Measurements from ENCODE around the gene FBXO4.

Gene FBXO4, protein sequence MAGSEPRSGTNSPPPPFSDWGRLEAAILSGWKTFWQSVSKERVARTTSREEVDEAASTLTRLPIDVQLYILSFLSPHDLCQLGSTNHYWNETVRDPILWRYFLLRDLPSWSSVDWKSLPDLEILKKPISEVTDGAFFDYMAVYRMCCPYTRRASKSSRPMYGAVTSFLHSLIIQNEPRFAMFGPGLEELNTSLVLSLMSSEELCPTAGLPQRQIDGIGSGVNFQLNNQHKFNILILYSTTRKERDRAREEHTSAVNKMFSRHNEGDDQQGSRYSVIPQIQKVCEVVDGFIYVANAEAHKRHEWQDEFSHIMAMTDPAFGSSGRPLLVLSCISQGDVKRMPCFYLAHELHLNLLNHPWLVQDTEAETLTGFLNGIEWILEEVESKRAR

DNA sequence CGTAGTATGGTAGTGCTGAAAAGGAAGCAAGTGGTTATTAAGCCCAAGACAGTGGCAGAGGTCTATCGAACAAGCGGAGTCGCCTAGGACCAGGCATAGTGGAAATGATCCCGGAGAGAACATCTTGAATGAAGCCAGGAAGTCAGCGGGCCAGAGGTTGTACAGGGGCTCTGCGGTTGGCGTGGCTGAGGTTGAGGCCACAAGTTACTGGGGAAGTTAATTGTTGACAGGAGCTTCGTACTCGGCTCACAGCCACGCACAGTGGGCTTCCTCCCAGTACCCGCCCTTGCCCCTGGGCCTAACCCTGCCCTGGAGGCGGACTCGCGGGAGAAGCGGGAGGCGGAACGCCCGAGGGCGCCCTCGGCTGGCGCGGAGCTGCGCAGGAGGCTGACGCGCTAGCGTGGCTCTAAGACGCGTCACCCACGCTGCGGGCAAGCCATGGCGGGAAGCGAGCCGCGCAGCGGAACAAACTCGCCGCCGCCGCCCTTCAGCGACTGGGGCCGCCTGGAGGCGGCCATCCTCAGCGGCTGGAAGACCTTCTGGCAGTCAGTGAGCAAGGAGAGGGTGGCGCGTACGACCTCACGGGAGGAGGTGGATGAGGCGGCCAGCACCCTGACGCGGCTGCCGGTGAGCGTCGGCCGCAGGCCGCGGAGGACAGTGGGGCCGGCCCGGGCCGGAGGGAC, at the start of gene FBXO4:
Gene FBXO4 (plus strand): TSS at position 410 of the 683 bp plus-strand sequence. CDS start 29 bp downstream, at position 439.
- peak; percentile 87 for DNase-seq

- no peak for DNase-seq
These were observed 48.4 kb upstream of the FBXO4 start for GRCh38 chr5:41876678-41877077.

DNA sequence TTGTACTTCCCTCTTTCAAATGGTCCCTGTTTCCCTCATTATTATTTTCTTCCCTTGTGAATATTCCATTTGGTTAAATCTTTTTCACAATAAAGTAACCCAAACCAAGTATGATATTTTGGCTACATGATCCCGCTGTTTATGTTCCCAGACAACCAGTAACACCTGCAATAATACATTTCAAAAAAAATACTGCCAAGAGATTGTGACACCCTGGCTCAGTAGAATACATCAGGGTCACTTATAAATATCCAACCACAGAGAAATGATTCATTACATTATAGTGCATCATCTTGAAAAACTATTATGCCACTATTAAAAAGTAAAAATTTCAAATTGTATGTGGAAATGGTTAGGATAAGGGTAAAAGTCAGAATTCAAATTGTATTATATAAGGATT, 47.7 kb upstream of the FBXO4 start:
- DNase-seq: no peak

- DNase-seq: no peak
These were observed 46.9 kb upstream of the FBXO4 start for GRCh38 chr5:41878173-41878572.

GRCh38 chr5:41878643-41879478, 46.2 kb upstream of the FBXO4 start:
- DNase-seq: no peak

- no peak for DNase-seq
These were observed 42.3 kb upstream of the FBXO4 start for GRCh38 chr5:41882765-41883164.

DNA sequence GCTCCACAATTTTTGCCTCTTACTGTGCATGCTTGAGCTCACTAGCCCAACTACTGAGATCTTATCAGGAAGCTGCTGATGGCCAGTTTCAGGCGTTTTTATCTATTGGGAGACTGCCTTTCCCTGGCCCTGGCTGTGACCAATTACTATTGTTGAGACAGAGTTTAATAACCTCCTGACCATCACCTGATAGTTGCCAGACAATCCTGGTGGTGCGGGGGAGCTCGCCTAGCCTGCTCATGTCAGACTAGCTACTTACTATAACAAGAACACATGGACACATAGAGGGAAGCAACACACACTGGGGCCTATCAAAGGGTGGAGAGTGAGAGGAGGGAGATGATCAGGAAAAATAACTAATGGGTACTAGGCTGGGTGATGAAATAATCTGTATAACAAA, 41.8 kb upstream of the FBXO4 start:
- no peak for DNase-seq

GRCh38 chr5:41883936-41884335, 41.1 kb upstream of the FBXO4 start:
- no peak for DNase-seq

- no peak for DNase-seq
These were observed 39.8 kb upstream of the FBXO4 start for GRCh38 chr5:41885286-41885685.

- DNase-seq: no peak
These were observed 33.9 kb upstream of the FBXO4 start for GRCh38 chr5:41891066-41891707.

GRCh38 chr5:41892031-41892430, 33.0 kb upstream of the FBXO4 start:
- DNase-seq: no peak

- no peak for DNase-seq
These were observed 31.8 kb upstream of the FBXO4 start for GRCh38 chr5:41893074-41893851.

GRCh38 chr5:41896230-41896629, 28.9 kb upstream of the FBXO4 start:
- no peak for DNase-seq

DNA sequence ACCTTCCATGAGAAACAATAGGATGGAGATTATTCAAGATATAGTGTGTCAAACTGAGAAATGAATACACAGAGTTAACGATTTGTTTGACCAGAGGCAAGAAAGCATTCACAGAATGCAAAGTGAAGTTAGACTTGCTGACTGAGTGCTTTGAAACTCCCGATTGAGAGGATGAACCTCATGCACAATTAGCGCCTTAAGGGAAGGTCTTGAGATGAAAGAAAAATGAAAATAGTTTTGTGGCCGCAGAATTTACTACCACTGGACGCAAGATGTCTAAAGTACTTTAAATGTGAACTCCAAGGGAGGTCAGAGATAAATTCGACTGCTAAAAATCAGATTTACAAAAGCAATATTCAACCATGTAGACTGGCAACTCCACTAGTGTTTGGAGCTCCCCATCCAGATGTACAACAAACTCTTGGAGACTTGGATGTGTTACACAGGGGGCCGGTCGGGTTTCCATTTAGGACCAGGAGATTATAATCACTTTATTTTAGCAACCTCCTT, 21.6 kb upstream of the FBXO4 start:
- no peak for DNase-seq

DNA sequence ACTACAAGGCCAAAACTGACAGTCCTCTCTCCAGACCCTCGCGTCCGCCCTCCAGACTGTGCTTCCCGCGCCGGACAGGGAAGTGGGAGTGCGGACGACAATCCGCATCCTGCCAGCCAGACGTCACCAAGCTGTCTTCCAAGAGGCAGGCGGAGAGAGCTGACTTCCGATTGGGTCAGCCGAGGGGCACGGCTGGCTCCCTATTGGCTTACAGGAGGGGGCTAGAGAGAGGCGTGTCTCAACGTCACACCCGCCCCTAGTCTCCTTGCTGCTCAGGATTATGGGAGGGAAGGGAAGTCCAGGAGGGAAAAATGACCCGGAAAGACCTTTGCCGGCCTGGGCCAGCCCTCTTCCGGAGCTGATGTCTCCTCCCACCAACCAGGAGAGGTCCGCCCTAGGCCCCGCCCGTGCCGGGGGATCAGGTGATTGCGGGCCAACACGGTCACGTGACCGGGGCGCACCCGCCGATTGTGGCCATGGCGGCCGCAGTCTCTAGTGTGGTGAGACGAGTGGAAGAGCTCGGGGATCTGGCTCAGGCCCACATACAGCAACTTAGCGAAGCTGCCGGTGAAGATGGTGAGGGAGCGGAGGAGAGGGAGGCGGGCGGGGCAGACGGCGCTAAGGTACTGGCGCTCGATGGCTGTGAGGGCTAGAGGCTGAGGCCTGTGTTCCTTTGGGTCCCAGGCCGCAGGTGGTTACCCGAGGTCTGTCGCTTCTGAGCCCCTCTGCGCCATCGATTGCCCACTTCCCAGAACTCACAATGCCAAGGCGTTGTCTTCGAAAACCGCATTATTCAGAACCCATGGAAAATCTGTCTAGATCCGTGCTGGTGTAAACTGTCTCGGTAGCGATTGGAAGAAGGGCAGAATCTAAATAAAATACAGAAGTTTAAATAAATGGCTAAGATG, 20.9 kb upstream of the FBXO4 start, which contains the start of gene RIMOC1:
Gene RIMOC1 (plus strand): TSS at position 453 of the 908 bp plus-strand sequence. CDS start 24 bp downstream, at position 477.
- DNase-seq: peak; percentile 100

DNA sequence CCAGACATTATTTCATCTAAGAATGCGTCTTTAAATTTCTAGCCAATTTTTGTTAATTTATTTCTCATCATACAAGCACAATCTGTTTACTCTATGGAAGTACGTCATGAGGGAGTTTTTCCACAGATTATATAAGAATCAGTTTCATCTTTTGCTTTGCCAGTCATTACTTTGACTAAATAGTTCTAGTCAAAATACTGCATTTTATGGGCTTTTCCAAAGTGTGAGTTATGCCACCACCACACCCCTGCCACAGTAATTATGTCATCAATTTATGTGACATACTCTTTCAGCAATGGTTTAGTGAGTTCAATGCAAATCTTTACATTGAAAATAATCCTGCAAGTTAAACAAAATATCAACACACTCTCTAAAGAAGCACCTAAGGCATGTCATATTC, 18.9 kb upstream of the FBXO4 start:
- no peak for DNase-seq

GRCh38 chr5:41908374-41909079, 16.6 kb upstream of the FBXO4 start:
- DNase-seq: no peak

- no peak for DNase-seq
These were observed 7.0 kb upstream of the FBXO4 start for GRCh38 chr5:41918105-41918504.

DNA sequence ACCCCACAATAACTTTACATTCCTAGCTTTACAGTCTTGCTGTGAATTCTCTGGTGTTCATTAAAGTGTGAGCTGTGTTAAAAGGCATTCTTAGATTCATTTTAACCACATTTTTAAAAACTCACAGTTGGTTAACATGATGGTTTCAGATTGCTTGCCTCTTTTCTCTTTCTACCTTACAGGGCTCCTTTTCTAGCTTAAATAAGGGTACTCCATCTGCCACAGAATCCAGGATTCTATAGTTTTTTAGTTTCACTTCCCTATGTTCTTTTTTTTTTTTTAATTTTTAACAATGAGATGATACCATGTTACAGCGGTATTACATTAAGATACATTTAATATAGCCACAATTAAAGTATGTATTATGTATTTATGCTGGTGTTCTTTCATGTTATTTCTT, 3.9 kb upstream of the FBXO4 start:
- DNase-seq: no peak

DNA sequence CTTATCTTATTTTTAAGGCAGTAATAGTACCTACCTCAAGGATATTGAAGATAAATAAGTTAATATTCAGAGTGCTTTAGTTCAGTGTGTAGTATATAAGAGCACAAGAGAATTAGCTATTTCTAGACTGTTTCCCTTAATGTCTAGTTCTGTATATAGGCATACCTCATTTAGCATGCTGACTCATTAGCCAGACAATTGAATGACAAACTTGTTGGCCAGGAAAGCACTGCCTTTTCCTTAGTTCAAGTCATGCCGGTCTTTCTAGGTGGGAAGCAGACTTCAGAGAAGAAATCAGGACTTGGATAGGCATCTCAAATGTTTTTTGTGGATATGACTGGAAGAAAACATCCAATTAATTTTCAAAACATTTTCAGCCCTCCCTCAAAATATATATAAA, 3.2 kb upstream of the FBXO4 start:
- DNase-seq: no peak
